Endothelial cell of umbilical vein (primary cell): ENCODE measurements around the gene ADH1C. TPM values are rescaled to one million over a fixed set of nuclear protein-coding genes. Genes with fewer than 3 reads are reported as not detected.

ENCODE experiments used
- BruUV-seq: library from RNA; stranded (reverse); fragments of 400-500 nt; replicated peaks from 2 replicates; lab custom pipeline; 2021; lab: Mats Ljungman, UMichigan
- CTCF ChIA-PET: fragments of 300-600, 350-600 bp; sonication (Branson Sonifier 250); formaldehyde crosslinking; loops from one replicate; lab custom pipeline; 2021; ENCODE audit warnings: antibody characterized with exemption, inconsistent platforms; lab: Charles Lee
- POLR2A ChIA-PET: fragments of 300-600, 350-600 bp; sonication (Branson Sonifier 250); formaldehyde crosslinking; loops from one replicate; lab custom pipeline; 2021; ENCODE audit warnings: antibody characterized with exemption, inconsistent platforms; lab: Charles Lee
- DNase-seq: peaks from one replicate; pipeline ENCODE4 v3.0.0-alpha.2; 2011; ENCODE audit warnings: low read depth, low spot score
- FAIRE-seq: peaks from 2 replicates; lab custom pipeline; 2011; peaks lifted over from hg19 to GRCh38; lab: Jason Lieb, UNC
- H2AFZ ChIP-seq: 2 replicates; pipeline ENCODE4 v1.6.0; 2012; ENCODE audit warnings: low read depth, low read length, control low read depth, inconsistent platforms
- H3K27ac ChIP-seq: 2 replicates; pipeline ENCODE4 v1.5.1; 2011; ENCODE audit warnings: low read depth, mild to moderate bottlenecking, control low read depth, low read length, moderate library complexity; ENCODE audit not compliant: insufficient read depth
- H3K27me3 ChIP-seq, 2 experiments: 2 replicates each; pipeline versions ENCODE4 v1.6.0 to v1.6.1; 2011; ENCODE audit warnings: low read length in 2 of 2, mixed read lengths in 1 of 2; ENCODE audit not compliant: control insufficient read depth in 2 of 2, insufficient read depth in 2 of 2
- H3K36me3 ChIP-seq, 2 experiments: 2 replicates in 1 of 2; 3 replicates in 1 of 2; pipeline ENCODE4 v1.5.1; 2011; ENCODE audit warnings: low read length in 2 of 2, mild to moderate bottlenecking in 1 of 2, moderate library complexity in 1 of 2; ENCODE audit not compliant: control insufficient read depth in 2 of 2, insufficient read depth in 2 of 2; ENCODE audit errors: extremely low read depth in 1 of 2
- H3K4me1 ChIP-seq: 3 replicates; pipeline ENCODE4 v1.5.1; 2011; ENCODE audit warnings: mild to moderate bottlenecking, low read length; ENCODE audit not compliant: control insufficient read depth, insufficient read depth; ENCODE audit errors: extremely low read depth
- H3K4me2 ChIP-seq: 2 replicates; pipeline ENCODE4 v1.6.1; 2011; ENCODE audit warnings: low read length, control low read depth, mixed read lengths; ENCODE audit not compliant: insufficient read depth
- H3K4me3 ChIP-seq, 3 experiments: fragments of 200-600 bp in 1 of 3; sonication (generic), shearing (Covaris generic) in 1 of 3; replicated peaks in 1 of 3; 2 replicates each; pipeline ENCODE4 v1.5.1; 2011 to 2016; ENCODE audit warnings: control low read depth in 3 of 3, low read length in 3 of 3, mild to moderate bottlenecking in 2 of 3, inconsistent platforms in 1 of 3, low read depth in 1 of 3, moderate library complexity in 1 of 3; ENCODE audit not compliant: insufficient read depth in 1 of 3
- H3K79me2 ChIP-seq: 2 replicates; pipeline ENCODE4 v1.6.0; 2012; ENCODE audit warnings: low read length, inconsistent platforms; ENCODE audit not compliant: control insufficient read depth, insufficient read depth
- H3K9ac ChIP-seq: replicated peaks from 2 replicates; pipeline ENCODE3; 2011; ENCODE audit warnings: low read length, control low read depth; ENCODE audit not compliant: insufficient read depth; ENCODE audit errors: extremely low read depth
- H3K9me1 ChIP-seq: replicated peaks from 3 replicates; pipeline ENCODE4 v1.6.0; 2011; ENCODE audit warnings: mild to moderate bottlenecking, low read length; ENCODE audit not compliant: control insufficient read depth, insufficient read depth; ENCODE audit errors: extremely low read depth
- H3K9me3 ChIP-seq: replicated peaks from 2 replicates; pipeline ENCODE4 v1.5.1; 2012; ENCODE audit warnings: low read length, inconsistent platforms; ENCODE audit not compliant: control insufficient read depth, insufficient read depth
- H4K20me1 ChIP-seq: replicated peaks from 2 replicates; pipeline ENCODE3; 2011; ENCODE audit warnings: mild to moderate bottlenecking, low read length; ENCODE audit not compliant: control insufficient read depth, insufficient read depth; ENCODE audit errors: extremely low read depth
- CTCF ChIP-seq, 2 donors: IDR thresholded peaks; 1 replicate in 1 of 2; 2 replicates in 1 of 2; pipeline ENCODE4 v1.5.1; 2011; ENCODE audit warnings: low read length in 2 of 2, mild to moderate bottlenecking in 2 of 2, moderate library complexity in 2 of 2, control low read depth in 1 of 2, inconsistent platforms in 1 of 2, low read depth in 1 of 2; ENCODE audit not compliant: insufficient read depth in 1 of 2; ENCODE audit errors: extremely low read depth in 1 of 2
- EZH2 ChIP-seq: IDR thresholded peaks from 2 replicates; pipeline ENCODE4 v1.6.1; 2012; ENCODE audit warnings: borderline replicate concordance, low read depth, mild to moderate bottlenecking, moderate library complexity, low read length, inconsistent platforms; ENCODE audit not compliant: severe bottlenecking
- FOS ChIP-seq: IDR thresholded peaks from 2 replicates; pipeline ENCODE4 v1.6.1; 2011; ENCODE audit warnings: mild to moderate bottlenecking, low read length, moderate library complexity, borderline replicate concordance; ENCODE audit not compliant: insufficient read depth
- GATA2 ChIP-seq: IDR thresholded peaks from 2 replicates; pipeline ENCODE4 v1.7.0; 2011; ENCODE audit warnings: low read depth, mild to moderate bottlenecking, moderate library complexity, mixed read lengths, low read length; ENCODE audit not compliant: insufficient read length, insufficient read depth
- JUN ChIP-seq: IDR thresholded peaks from 2 replicates; pipeline ENCODE4 v1.6.1; 2011; ENCODE audit warnings: borderline replicate concordance, low read depth; ENCODE audit not compliant: insufficient read length, insufficient read depth
- MAX ChIP-seq: IDR thresholded peaks from 2 replicates; pipeline ENCODE4 v1.6.1; 2011; ENCODE audit not compliant: insufficient read depth, insufficient read length
- MYC ChIP-seq: IDR thresholded peaks from one replicate; pipeline ENCODE4 v1.6.1; 2011; ENCODE audit warnings: mild to moderate bottlenecking, low read depth, low read length
- POLR2A ChIP-seq: IDR thresholded peaks from 2 replicates; pipeline ENCODE4 v1.6.1; 2012; ENCODE audit warnings: low read depth, mild to moderate bottlenecking, control low read depth, low read length
- POLR2AphosphoS5 ChIP-seq: IDR thresholded peaks from 2 replicates; pipeline ENCODE4 v1.6.1; 2012; ENCODE audit warnings: low read depth, mild to moderate bottlenecking, control low read depth, low read length, moderate library complexity; ENCODE audit not compliant: insufficient read depth
- dilution Hi-C: fragments of 300-500 bp; cut with MboI; formaldehyde crosslinking; loops from one replicate; pipeline ENCODE4 v1.15.0; 2019; ENCODE audit warnings: low sequenced_read_pairs; ENCODE audit not compliant: extremely low pct_ligation_motif_present
- intact Hi-C: fragments of 100-400 bp; cut with micrococcal nuclease; formaldehyde crosslinking; loops from one replicate; pipeline ENCODE4 v1.10.0; 2022
- polyA plus RNA-seq, 4 experiments: library from polyadenylated mRNA; depleted of rRNA in 3 of 4; stranded (reverse) in 3 of 4; unstranded in 1 of 4; fragments of >200 nt; gene quantifications; 2 replicates each; pipeline versions ENCODE4 v1.2.1 to v1.2.3, GENCODE V29; 2011 to 2012; ENCODE audit warnings: missing spikeins in 1 of 4
- total RNA-seq: library from RNA; stranded (reverse); gene quantifications from 2 replicates; pipeline ENCODE4 v1.2.3, GENCODE V29; 2021

Gene ADH1C
- total and polyA plus RNA-seq, 2 donors (not counting 3 experiments of a cell fraction or from before 2014, with no cell fraction given) = not detected

DNA sequence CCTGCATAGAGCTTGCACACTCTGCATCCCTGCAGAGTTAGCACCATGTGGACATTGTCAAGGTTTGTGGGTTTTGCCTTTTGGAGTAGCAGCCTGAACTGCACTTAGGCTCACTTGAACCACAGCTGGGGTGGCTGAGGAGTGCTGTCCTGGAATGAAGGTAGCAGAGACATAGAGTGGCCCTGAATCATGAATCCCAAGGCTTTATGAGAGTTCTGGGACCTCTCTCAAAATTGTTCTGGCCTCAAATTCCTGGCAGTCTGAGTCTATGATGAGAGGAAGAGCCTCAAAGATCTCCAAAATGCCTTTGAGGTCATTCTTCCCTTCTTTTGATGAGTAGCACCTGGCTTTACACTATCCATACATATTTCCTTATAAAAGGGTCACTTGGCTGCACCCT, 37.1 kb upstream of the ADH1C start:
- Histone ChIP-seq H2AFZ (no peak overlapping the region), H3K36me3 (no peaks in the 10 kb centered on the region), H3K4me3 (no peak overlapping the region), H3K4me2 (no peak overlapping the region), H3K9me1 (no peaks in the 10 kb centered on the region), H4K20me1 (no peaks in the 10 kb centered on the region), H3K9me3 (no peaks in the 10 kb centered on the region), H3K27ac (no peak overlapping the region), H3K9ac (no peak overlapping the region), H3K4me1 (no peaks in the 10 kb centered on the region), H3K27me3 (no peaks in the 10 kb centered on the region), H3K79me2 (no peaks in the 10 kb centered on the region)
- FAIRE-seq = no peak
- dilution Hi-C loops = no loop called here
- no peak for TF ChIP-seq MAX
- no peak for TF ChIP-seq POLR2A
- TF ChIP-seq JUN = no peak
- no peak for TF ChIP-seq EZH2
- no peak for TF ChIP-seq FOS
- no peak for TF ChIP-seq MYC
- no peak for TF ChIP-seq GATA2
- no peak for TF ChIP-seq POLR2AphosphoS5
- no peak for TF ChIP-seq CTCF (IDR thresholded peaks at IDR 0.05; ENCODE audit: extremely low read depth in 1 of 2, insufficient read depth in 1 of 2, low read depth in 1 of 2, low read length in 2 of 2)
- intact Hi-C loops = no loop called here
- DNase-seq = no peak
- CTCF ChIA-PET = interaction anchor here (0.7 kb wide), 1 partner anchor 16 kb away, joined by 3 read pairs; no protein-coding TSS in a partner anchor
- BruUV-seq = no TSS peak
- POLR2A ChIA-PET = no interaction called here
